Panc1 (cell line): ENCODE results near the gene LY9. TPM values are rescaled to one million over a fixed set of nuclear protein-coding genes. Genes with fewer than 3 reads are reported as not detected.

ENCODE experiments used
- ATAC-seq: fragments of 200-7000 bp; cut with Tn5 transposase; 2 replicates; pipeline ENCODE4 v1.9.1; 2020; ENCODE audit warnings: mild to moderate bottlenecking, moderate library complexity
- BruUV-seq: library from RNA; stranded (reverse); fragments of 400-500 nt; replicated peaks from 2 replicates; lab custom pipeline; 2021; lab: Mats Ljungman, UMichigan
- CTCF ChIA-PET: fragments of 300-600 bp; sonication (Branson Sonifier 250); formaldehyde crosslinking; loops from one replicate; lab custom pipeline; 2022; ENCODE audit warnings: antibody characterized with exemption; lab: Charles Lee
- POLR2A ChIA-PET: fragments of 300-600 bp; sonication (Branson Sonifier 250); formaldehyde crosslinking; loops from one replicate; lab custom pipeline; 2022; ENCODE audit warnings: antibody characterized with exemption; lab: Charles Lee
- DNase-seq: peaks from one replicate; pipeline ENCODE4 v3.0.0-alpha.2; 2010; ENCODE audit warnings: low read depth, low spot score
- H3K27ac ChIP-seq: 2 replicates; pipeline ENCODE4 v1.5.1; 2011; ENCODE audit warnings: mild to moderate bottlenecking, low read length, inconsistent platforms
- H3K27me3 ChIP-seq: fragments of 200-500 bp; sonication (Bioruptor generic); 2 replicates; pipeline ENCODE4 v1.6.0; 2014; ENCODE audit warnings: low read length, inconsistent platforms; ENCODE audit not compliant: control insufficient read depth, insufficient read depth
- H3K36me3 ChIP-seq: fragments of 200-500 bp; sonication (Bioruptor generic); 2 replicates; pipeline ENCODE4 v1.5.1; 2014; ENCODE audit warnings: inconsistent platforms, mild to moderate bottlenecking, low read length, moderate library complexity; ENCODE audit not compliant: control insufficient read depth, insufficient read depth
- H3K4me1 ChIP-seq: 2 replicates; pipeline ENCODE4 v1.5.1; 2011; ENCODE audit warnings: inconsistent platforms, mild to moderate bottlenecking, low read length, moderate library complexity; ENCODE audit not compliant: control insufficient read depth, insufficient read depth
- H3K4me3 ChIP-seq, 2 experiments: 2 replicates each; pipeline ENCODE4 v1.5.1; 2011 to 2012; ENCODE audit warnings: low read depth in 2 of 2, low read length in 2 of 2, mild to moderate bottlenecking in 2 of 2, inconsistent platforms in 1 of 2, moderate library complexity in 1 of 2
- H3K9me3 ChIP-seq: fragments of 200-500 bp; sonication (Bioruptor generic); 2 replicates; pipeline ENCODE4 v1.5.1; 2014; ENCODE audit warnings: low read depth, mild to moderate bottlenecking, inconsistent platforms, low read length, moderate library complexity; ENCODE audit not compliant: control insufficient read depth, insufficient read depth
- CTCF ChIP-seq: fragments of 450-650 bp; IDR thresholded peaks from 2 replicates; pipeline ENCODE4 v1.5.1; 2017; ENCODE audit warnings: mild to moderate bottlenecking
- POLR2AphosphoS5 ChIP-seq: IDR thresholded peaks from 2 replicates; pipeline ENCODE4 v1.6.1; 2012; ENCODE audit warnings: mild to moderate bottlenecking, low read depth, low read length, moderate library complexity
- REST ChIP-seq, 2 experiments: IDR thresholded peaks; 2 replicates each; pipeline ENCODE4 v1.6.1; 2011 to 2012; ENCODE audit warnings: low read depth in 2 of 2, control low read depth in 1 of 2, low read length in 1 of 2, mild to moderate bottlenecking in 1 of 2, moderate library complexity in 1 of 2; ENCODE audit not compliant: insufficient read depth in 1 of 2
- SIN3A ChIP-seq: IDR thresholded peaks from 2 replicates; pipeline ENCODE4 v1.6.1; 2012; ENCODE audit warnings: low read depth, mild to moderate bottlenecking, low read length, moderate library complexity, borderline replicate concordance; ENCODE audit not compliant: insufficient read depth
- TCF7L2 ChIP-seq: IDR thresholded peaks from 2 replicates; pipeline ENCODE4 v1.6.1; 2011; ENCODE audit warnings: mild to moderate bottlenecking, low read depth, low read length, inconsistent platforms
- in situ Hi-C: cut with HindIII; loops from 2 replicates; pipeline ENCODE4 v1.10.0; 2016; ENCODE audit warnings: low sequenced_read_pairs, low pct_unique_long_range_greater_than_20kb
- intact Hi-C: fragments of 100-400 bp; cut with micrococcal nuclease; formaldehyde crosslinking; loops from one replicate; pipeline ENCODE4 v1.10.0; 2022; ENCODE audit not compliant: unreplicated experiment
- total RNA-seq: library from RNA; stranded (reverse); gene quantifications from one replicate; pipeline ENCODE4 v1.2.1, GENCODE V29; 2021; ENCODE audit not compliant: unreplicated experiment

Gene LY9
- total RNA-seq, 1 experiment from 2014 or later: 0.10 TPM

GRCh38 chr1:160808289-160808688 lies 12.3 kb downstream of the LY9 start:
- in situ Hi-C loops: no loop called here
- Histone ChIP-seq H3K36me3 (no peaks in the 10 kb centered on the region), H3K4me1 (no peaks in the 10 kb centered on the region), H3K4me3 (no peak overlapping the region), H3K27me3 (no peaks in the 10 kb centered on the region; the same call in 1 of the 2 replicates), H3K9me3 (no peaks in the 10 kb centered on the region), H3K27ac (no peak overlapping the region)
- ChIA-PET CTCF (no interaction called here), POLR2A (no interaction called here)
- DNase-seq: no peak
- no peak for ATAC-seq
- intact Hi-C loops: no loop called here
- BruUV-seq: no TSS peak
- no peak for TF ChIP-seq TCF7L2
- TF ChIP-seq SIN3A: no peak
- TF ChIP-seq POLR2AphosphoS5: no peak
- no peak for TF ChIP-seq REST (IDR thresholded peaks at IDR 0.05; ENCODE audit: insufficient read depth in 1 of 2, low read depth in 2 of 2, low read length in 1 of 2)
- no peak for TF ChIP-seq CTCF

- no peak for ATAC-seq
- no peak for TF ChIP-seq CTCF
- TF ChIP-seq REST (IDR thresholded peaks at IDR 0.05; ENCODE audit: insufficient read depth in 1 of 2, low read depth in 2 of 2, low read length in 1 of 2): no peak
- TF ChIP-seq POLR2AphosphoS5: no peak
- TF ChIP-seq SIN3A: no peak
- no peak for TF ChIP-seq TCF7L2
- no TSS peak for BruUV-seq
- no peak for DNase-seq
- CTCF ChIA-PET: no interaction called here
- Histone ChIP-seq H3K9me3 (no peaks in the 10 kb centered on the region), H3K27me3 (no peaks in the 10 kb centered on the region; the same call in 1 of the 2 replicates), H3K36me3 (no peaks in the 10 kb centered on the region), H3K27ac (no peak overlapping the region), H3K4me3 (no peak overlapping the region), H3K4me1 (no peaks in the 10 kb centered on the region)
- intact Hi-C loops: no loop called here
- in situ Hi-C loops: no loop called here
- POLR2A ChIA-PET: no interaction called here
Measured at GRCh38 chr1:160810486-160810885, 14.5 kb downstream of the LY9 start.
